ENCODE data around the gene ACVR1B. TPM values are rescaled to one million over a fixed set of nuclear protein-coding genes. Genes with fewer than 3 reads are reported as not detected.

ACVR1B gene
- total RNA-seq, 1 donor from 2014 or later = 13.8 TPM

DNA sequence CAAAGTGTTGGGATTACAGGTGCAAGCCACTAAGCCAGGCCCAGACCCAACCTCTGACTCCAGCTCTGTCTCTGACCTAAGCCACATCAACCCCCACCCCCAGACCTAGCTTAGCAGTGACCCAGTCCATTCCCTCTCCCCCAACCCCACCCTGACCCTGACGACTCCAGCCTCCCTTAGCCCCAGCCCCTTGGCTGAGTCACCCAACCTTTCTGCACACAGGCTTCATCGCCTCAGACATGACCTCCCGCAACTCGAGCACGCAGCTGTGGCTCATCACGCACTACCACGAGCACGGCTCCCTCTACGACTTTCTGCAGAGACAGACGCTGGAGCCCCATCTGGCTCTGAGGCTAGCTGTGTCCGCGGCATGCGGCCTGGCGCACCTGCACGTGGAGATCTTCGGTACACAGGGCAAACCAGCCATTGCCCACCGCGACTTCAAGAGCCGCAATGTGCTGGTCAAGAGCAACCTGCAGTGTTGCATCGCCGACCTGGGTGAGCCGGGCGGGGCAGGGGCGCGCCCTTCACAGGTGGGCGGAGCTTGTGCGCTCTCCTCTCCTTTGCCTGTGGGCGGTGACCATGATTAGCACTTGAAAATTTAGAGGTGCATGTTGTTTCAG lies 36.4 kb upstream of the ACVR1B start:
- H3K27ac ChIP-seq (ENCODE audit: low read depth, low read length) = no peak overlapping the region
- H3K36me3 Mint-ChIP-seq (ENCODE audit: low read depth, unreplicated experiment) = no peaks in the 10 kb centered on the region
- no peaks in the 10 kb centered on the region for H3K36me3 ChIP-seq (ENCODE audit: insufficient read depth, low read length)
- FAIRE-seq (no peak), DNase-seq (ENCODE audit: low read depth) (no peak)
- peaks cover under 1% of the 10 kb centered on the region for H3K9me3 Mint-ChIP-seq (ENCODE audit: unreplicated experiment)
- H4K20me1 ChIP-seq (ENCODE audit: insufficient read depth, low read length) = no peaks in the 10 kb centered on the region
- H3K4me2 ChIP-seq (ENCODE audit: low read length) = no peak overlapping the region
- no peak overlapping the region for H3K4me3 ChIP-seq (ENCODE audit: insufficient read depth, low read depth, low read length)
- H3K27ac Mint-ChIP-seq (ENCODE audit: unreplicated experiment) = no peak overlapping the region
- no peak overlapping the region for H3K9ac ChIP-seq (ENCODE audit: low read length)
- H3K27me3 ChIP-seq (ENCODE audit: insufficient read depth, low read length) = no peaks in the 10 kb centered on the region
- no peak overlapping the region for H2AFZ ChIP-seq (ENCODE audit: low read depth, low read length)
- TF ChIP-seq, protein P1, sequence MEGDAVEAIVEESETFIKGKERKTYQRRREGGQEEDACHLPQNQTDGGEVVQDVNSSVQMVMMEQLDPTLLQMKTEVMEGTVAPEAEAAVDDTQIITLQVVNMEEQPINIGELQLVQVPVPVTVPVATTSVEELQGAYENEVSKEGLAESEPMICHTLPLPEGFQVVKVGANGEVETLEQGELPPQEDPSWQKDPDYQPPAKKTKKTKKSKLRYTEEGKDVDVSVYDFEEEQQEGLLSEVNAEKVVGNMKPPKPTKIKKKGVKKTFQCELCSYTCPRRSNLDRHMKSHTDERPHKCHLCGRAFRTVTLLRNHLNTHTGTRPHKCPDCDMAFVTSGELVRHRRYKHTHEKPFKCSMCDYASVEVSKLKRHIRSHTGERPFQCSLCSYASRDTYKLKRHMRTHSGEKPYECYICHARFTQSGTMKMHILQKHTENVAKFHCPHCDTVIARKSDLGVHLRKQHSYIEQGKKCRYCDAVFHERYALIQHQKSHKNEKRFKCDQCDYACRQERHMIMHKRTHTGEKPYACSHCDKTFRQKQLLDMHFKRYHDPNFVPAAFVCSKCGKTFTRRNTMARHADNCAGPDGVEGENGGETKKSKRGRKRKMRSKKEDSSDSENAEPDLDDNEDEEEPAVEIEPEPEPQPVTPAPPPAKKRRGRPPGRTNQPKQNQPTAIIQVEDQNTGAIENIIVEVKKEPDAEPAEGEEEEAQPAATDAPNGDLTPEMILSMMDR (IDR thresholded peaks at IDR 0.05; ENCODE audit: insufficient read depth, low read depth, low read length) = no peak
- no peak for TF ChIP-seq EZH2 (IDR thresholded peaks at IDR 0.05; ENCODE audit: insufficient read depth, low read length)
- no peaks in the 10 kb centered on the region for H3K4me1 ChIP-seq (ENCODE audit: insufficient read depth, low read length)
- H3K27me3 Mint-ChIP-seq (ENCODE audit: low read depth, unreplicated experiment) = peaks cover 35% of the 10 kb centered on the region
- no peaks in the 10 kb centered on the region for H3K79me2 ChIP-seq (ENCODE audit: insufficient read depth, low read length)
- no peak overlapping the region for H3K4me3 Mint-ChIP-seq (ENCODE audit: unreplicated experiment)
- no peaks in the 10 kb centered on the region for H3K9me3 ChIP-seq (ENCODE audit: insufficient read depth, low read depth, low read length)
- H3K4me1 Mint-ChIP-seq (ENCODE audit: low read depth, unreplicated experiment) = peaks cover 8% of the 10 kb centered on the region

DNA sequence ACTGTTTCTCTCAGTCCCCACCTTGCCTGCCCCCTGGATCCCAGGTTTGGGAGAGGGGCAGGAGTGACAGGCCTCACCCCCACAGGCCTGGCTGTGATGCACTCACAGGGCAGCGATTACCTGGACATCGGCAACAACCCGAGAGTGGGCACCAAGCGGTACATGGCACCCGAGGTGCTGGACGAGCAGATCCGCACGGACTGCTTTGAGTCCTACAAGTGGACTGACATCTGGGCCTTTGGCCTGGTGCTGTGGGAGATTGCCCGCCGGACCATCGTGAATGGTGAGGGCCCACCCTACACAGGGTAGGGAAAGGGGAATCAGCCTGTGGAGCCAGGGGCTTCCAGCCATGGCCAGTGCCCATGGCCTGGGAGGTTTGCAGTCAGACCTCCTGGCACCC lies 35.5 kb upstream of the ACVR1B start:
- Histone ChIP-seq H3K9ac (ENCODE audit: low read length) (no peak overlapping the region), H3K27ac (ENCODE audit: low read depth, low read length) (no peak overlapping the region), H3K36me3 (ENCODE audit: insufficient read depth, low read length) (no peaks in the 10 kb centered on the region), H3K79me2 (ENCODE audit: insufficient read depth, low read length) (no peaks in the 10 kb centered on the region), H2AFZ (ENCODE audit: low read depth, low read length) (no peak overlapping the region), H4K20me1 (ENCODE audit: insufficient read depth, low read length) (no peaks in the 10 kb centered on the region), H3K4me1 (ENCODE audit: insufficient read depth, low read length) (no peaks in the 10 kb centered on the region), H3K9me3 (ENCODE audit: insufficient read depth, low read depth, low read length) (no peaks in the 10 kb centered on the region), H3K4me2 (ENCODE audit: low read length) (no peak overlapping the region), H3K27me3 (ENCODE audit: insufficient read depth, low read length) (no peaks in the 10 kb centered on the region), H3K4me3 (ENCODE audit: insufficient read depth, low read depth, low read length) (no peak overlapping the region)
- H3K4me1 Mint-ChIP-seq (ENCODE audit: low read depth, unreplicated experiment) = peaks cover 6% of the 10 kb centered on the region
- no peak for TF ChIP-seq EZH2 (IDR thresholded peaks at IDR 0.05; ENCODE audit: insufficient read depth, low read length)
- TF ChIP-seq, protein P1 (IDR thresholded peaks at IDR 0.05; ENCODE audit: insufficient read depth, low read depth, low read length) = no peak
- H3K27ac Mint-ChIP-seq (ENCODE audit: unreplicated experiment) = no peak overlapping the region
- H3K27me3 Mint-ChIP-seq (ENCODE audit: low read depth, unreplicated experiment) = peaks cover 37% of the 10 kb centered on the region
- DNase-seq (ENCODE audit: low read depth) = no peak
- no peak for FAIRE-seq
- H3K36me3 Mint-ChIP-seq (ENCODE audit: low read depth, unreplicated experiment) = no peaks in the 10 kb centered on the region
- H3K9me3 Mint-ChIP-seq (ENCODE audit: unreplicated experiment) = no peaks in the 10 kb centered on the region
- no peak overlapping the region for H3K4me3 Mint-ChIP-seq (ENCODE audit: unreplicated experiment)

DNA sequence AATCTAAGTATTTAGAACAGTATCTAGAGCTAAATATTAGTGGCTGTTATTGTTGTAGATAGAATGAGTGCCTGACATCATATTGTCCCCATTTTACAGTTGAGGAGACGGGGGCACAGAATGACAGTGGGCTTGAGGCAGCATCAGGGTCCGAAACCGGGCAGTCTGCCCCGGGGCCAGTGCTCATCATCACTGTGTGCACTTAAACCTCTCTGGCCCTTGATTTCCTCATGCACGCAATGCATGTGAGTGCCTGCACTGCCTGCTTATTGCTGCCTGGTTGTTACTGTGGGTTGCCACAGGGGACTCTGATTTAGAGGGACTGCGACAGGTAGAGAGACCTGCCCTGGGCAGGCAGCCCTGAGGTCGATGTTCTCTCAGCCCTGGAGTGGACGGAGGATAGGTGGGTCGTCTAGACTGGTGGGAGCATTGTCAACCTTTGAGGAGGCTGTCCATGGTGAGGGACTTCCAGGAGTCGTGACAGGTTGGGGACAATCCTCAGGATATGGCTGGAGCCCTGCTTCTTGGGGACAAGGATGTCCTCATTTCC lies 34.4 kb upstream of the ACVR1B start:
- no peaks in the 10 kb centered on the region for H3K9me3 Mint-ChIP-seq (ENCODE audit: unreplicated experiment)
- H3K4me1 ChIP-seq (ENCODE audit: insufficient read depth, low read length) = no peaks in the 10 kb centered on the region
- FAIRE-seq (no peak), DNase-seq (ENCODE audit: low read depth) (no peak)
- H3K36me3 ChIP-seq (ENCODE audit: insufficient read depth, low read length) = no peaks in the 10 kb centered on the region
- H3K27me3 Mint-ChIP-seq (ENCODE audit: low read depth, unreplicated experiment) = peaks cover 27% of the 10 kb centered on the region
- H3K27ac Mint-ChIP-seq (ENCODE audit: unreplicated experiment) = no peak overlapping the region
- no peak overlapping the region for H3K4me2 ChIP-seq (ENCODE audit: low read length)
- no peaks in the 10 kb centered on the region for H3K79me2 ChIP-seq (ENCODE audit: insufficient read depth, low read length)
- no peak overlapping the region for H3K9ac ChIP-seq (ENCODE audit: low read length)
- no peaks in the 10 kb centered on the region for H4K20me1 ChIP-seq (ENCODE audit: insufficient read depth, low read length)
- H3K4me3 Mint-ChIP-seq (ENCODE audit: unreplicated experiment) = no peak overlapping the region
- H3K36me3 Mint-ChIP-seq (ENCODE audit: low read depth, unreplicated experiment) = no peaks in the 10 kb centered on the region
- no peaks in the 10 kb centered on the region for H3K27me3 ChIP-seq (ENCODE audit: insufficient read depth, low read length)
- no peak overlapping the region for H3K27ac ChIP-seq (ENCODE audit: low read depth, low read length)
- TF ChIP-seq, protein P1 (IDR thresholded peaks at IDR 0.05; ENCODE audit: insufficient read depth, low read depth, low read length) = no peak
- no peak for TF ChIP-seq EZH2 (IDR thresholded peaks at IDR 0.05; ENCODE audit: insufficient read depth, low read length)
- H3K4me3 ChIP-seq (ENCODE audit: insufficient read depth, low read depth, low read length) = no peak overlapping the region
- no peaks in the 10 kb centered on the region for H3K9me3 ChIP-seq (ENCODE audit: insufficient read depth, low read depth, low read length)
- no peak overlapping the region for H2AFZ ChIP-seq (ENCODE audit: low read depth, low read length)
- H3K4me1 Mint-ChIP-seq (ENCODE audit: low read depth, unreplicated experiment) = peaks cover 1% of the 10 kb centered on the region

All from astrocyte (in vitro differentiated cells and primary cell).